Endothelial cell of umbilical vein (primary cell): ENCODE measurements around the gene CELF1.

Experiments
- CTCF ChIP-seq, 2 donors: IDR thresholded peaks; 1 replicate in 1 of 2; 2 replicates in 1 of 2; pipeline ENCODE4 v1.5.1; 2011; ENCODE audit warnings: low read length in 2 of 2, mild to moderate bottlenecking in 2 of 2, moderate library complexity in 2 of 2, control low read depth in 1 of 2, inconsistent platforms in 1 of 2, low read depth in 1 of 2; ENCODE audit not compliant: insufficient read depth in 1 of 2; ENCODE audit errors: extremely low read depth in 1 of 2
- EZH2 ChIP-seq: IDR thresholded peaks from 2 replicates; pipeline ENCODE4 v1.6.1; 2012; ENCODE audit warnings: borderline replicate concordance, low read depth, mild to moderate bottlenecking, moderate library complexity, low read length, inconsistent platforms; ENCODE audit not compliant: severe bottlenecking
- MYC ChIP-seq: IDR thresholded peaks from one replicate; pipeline ENCODE4 v1.6.1; 2011; ENCODE audit warnings: mild to moderate bottlenecking, low read depth, low read length
- POLR2A ChIP-seq: IDR thresholded peaks from 2 replicates; pipeline ENCODE4 v1.6.1; 2012; ENCODE audit warnings: low read depth, mild to moderate bottlenecking, control low read depth, low read length
- POLR2AphosphoS5 ChIP-seq: IDR thresholded peaks from 2 replicates; pipeline ENCODE4 v1.6.1; 2012; ENCODE audit warnings: low read depth, mild to moderate bottlenecking, control low read depth, low read length, moderate library complexity; ENCODE audit not compliant: insufficient read depth

- no peak for TF ChIP-seq CTCF (IDR thresholded peaks at IDR 0.05; ENCODE audit: extremely low read depth in 1 of 2, insufficient read depth in 1 of 2, low read depth in 1 of 2, low read length in 2 of 2)
- TF ChIP-seq MYC, result no peak
- no peak for TF ChIP-seq EZH2
- no peak for TF ChIP-seq POLR2A
- no peak for TF ChIP-seq POLR2AphosphoS5
Observed at GRCh38 chr11:47510209-47510608, 42.7 kb downstream of the CELF1 start.
